IMR-90 (cell line): Measurements from ENCODE around the gene DDX46. TPM values are rescaled to one million over a fixed set of nuclear protein-coding genes. Genes with fewer than 3 reads are reported as not detected.

Source experiments
- ATAC-seq: fragments of 200-7000 bp; cut with Tn5 transposase; 2 replicates; pipeline ENCODE4 v1.9.1; 2020; ENCODE audit warnings: low read depth, mild to moderate bottlenecking, moderate library complexity
- BruUV-seq: library from RNA; stranded (reverse); fragments of 400-500 nt; replicated peaks from 2 replicates; lab custom pipeline; 2021; lab: Mats Ljungman, UMichigan
- CTCF ChIA-PET: fragments of 300-600 bp; formaldehyde crosslinking; extraction: SDS; loops from one replicate; lab custom pipeline; 2021; ENCODE audit warnings: antibody characterized with exemption; lab: Yijun Ruan, JAX
- POLR2A ChIA-PET: fragments of 300-600 bp; sonication (Branson Sonifier 250); formaldehyde crosslinking; loops from one replicate; lab custom pipeline; 2022; ENCODE audit warnings: antibody characterized with exemption; ENCODE audit not compliant: unreplicated experiment; lab: Charles Lee
- DNase-seq: peaks from one replicate; pipeline ENCODE4 v3.0.0; 2013
- H2AFZ ChIP-seq: replicated peaks from 2 replicates; pipeline ENCODE3; 2013; ENCODE audit warnings: low read length, mild to moderate bottlenecking; ENCODE audit not compliant: poor library complexity
- H2AK5ac ChIP-seq: 2 replicates; pipeline ENCODE4 v1.6.1; 2013; ENCODE audit warnings: low read depth, low read length, inconsistent platforms
- H2AK9ac ChIP-seq: replicated peaks from 2 replicates; pipeline ENCODE3; 2013; ENCODE audit warnings: mild to moderate bottlenecking, low read depth, low read length, moderate library complexity; ENCODE audit not compliant: poor library complexity
- H2BK120ac ChIP-seq: 2 replicates; pipeline ENCODE4 v1.6.1; 2013; ENCODE audit warnings: low read depth, low read length, inconsistent platforms
- H2BK15ac ChIP-seq: 3 replicates; pipeline ENCODE4 v1.6.1; 2013; ENCODE audit warnings: low read depth, low read length, inconsistent platforms
- H2BK20ac ChIP-seq: 2 replicates; pipeline ENCODE4 v1.6.1; 2013; ENCODE audit warnings: low read depth, mild to moderate bottlenecking, inconsistent platforms, low read length, moderate library complexity
- H2BK5ac ChIP-seq: 2 replicates; pipeline ENCODE4 v1.6.1; 2013; ENCODE audit warnings: mild to moderate bottlenecking, low read depth, low read length, inconsistent platforms; ENCODE audit not compliant: poor library complexity, severe bottlenecking
- H3K14ac ChIP-seq: replicated peaks from 2 replicates; pipeline ENCODE4 v1.6.1; 2013; ENCODE audit warnings: low read depth, low read length, inconsistent platforms
- H3K18ac ChIP-seq: 2 replicates; pipeline ENCODE4 v1.6.1; 2013; ENCODE audit warnings: low read depth, low read length, control low read depth
- H3K23ac ChIP-seq: 2 replicates; pipeline ENCODE4 v1.6.1; 2013; ENCODE audit warnings: low read depth, low read length, inconsistent platforms
- H3K27ac ChIP-seq: 2 replicates; pipeline ENCODE4 v1.5.1; 2013; ENCODE audit warnings: mild to moderate bottlenecking, control low read depth, low read length; ENCODE audit not compliant: insufficient read depth
- H3K27me3 ChIP-seq: 2 replicates; pipeline ENCODE4 v1.6.1; 2013; ENCODE audit warnings: low read length; ENCODE audit not compliant: control insufficient read depth, insufficient read depth
- H3K36me3 ChIP-seq: 2 replicates; pipeline ENCODE4 v1.6.1; 2013; ENCODE audit warnings: low read length, mixed read lengths; ENCODE audit not compliant: control insufficient read depth, insufficient read depth
- H3K4ac ChIP-seq: 2 replicates; pipeline ENCODE4 v1.6.1; 2013; ENCODE audit warnings: low read depth, low read length, inconsistent platforms
- H3K4me1 ChIP-seq: 2 replicates; pipeline ENCODE4 v1.6.1; 2013; ENCODE audit warnings: low read length, mixed read lengths; ENCODE audit not compliant: control insufficient read depth, insufficient read depth
- H3K4me2 ChIP-seq: 2 replicates; pipeline ENCODE4 v1.6.1; 2013; ENCODE audit warnings: low read depth, mild to moderate bottlenecking, control low read depth, low read length, moderate library complexity
- H3K4me3 ChIP-seq: 2 replicates; pipeline ENCODE4 v1.5.1; 2013; ENCODE audit warnings: low read depth, mild to moderate bottlenecking, control low read depth, low read length, moderate library complexity; ENCODE audit not compliant: insufficient read depth
- H3K56ac ChIP-seq: 2 replicates; pipeline ENCODE4 v1.6.1; 2013; ENCODE audit warnings: low read length, inconsistent platforms; ENCODE audit not compliant: insufficient read depth; ENCODE audit errors: extremely low read depth
- H3K79me1 ChIP-seq, 2 experiments: 2 replicates each; pipeline ENCODE4 v1.6.1; 2013; ENCODE audit warnings: low read length in 2 of 2, inconsistent platforms in 1 of 2, low read depth in 1 of 2
- H3K9ac ChIP-seq: 2 replicates; pipeline ENCODE4 v1.6.1; 2013; ENCODE audit warnings: low read depth, low read length, control low read depth
- H3K9me1 ChIP-seq: 2 replicates; pipeline ENCODE4 v1.6.1; 2013; ENCODE audit warnings: low read length, inconsistent platforms; ENCODE audit not compliant: insufficient read depth
- H3K9me3 ChIP-seq: 2 replicates; pipeline ENCODE4 v1.6.1; 2013; ENCODE audit warnings: low read length; ENCODE audit not compliant: control insufficient read depth, insufficient read depth
- H4K20me1 ChIP-seq: 2 replicates; pipeline ENCODE4 v1.6.1; 2013; ENCODE audit warnings: low read length, inconsistent platforms; ENCODE audit not compliant: insufficient read depth
- H4K5ac ChIP-seq: 2 replicates; pipeline ENCODE4 v1.6.1; 2013; ENCODE audit warnings: mild to moderate bottlenecking, low read depth, low read length, control low read depth
- H4K8ac ChIP-seq, 2 experiments: 2 replicates each; pipeline ENCODE4 v1.6.1; 2013; ENCODE audit warnings: low read depth in 2 of 2, low read length in 2 of 2, control low read depth in 1 of 2, inconsistent platforms in 1 of 2
- H4K91ac ChIP-seq: 2 replicates; pipeline ENCODE4 v1.6.1; 2013; ENCODE audit warnings: low read depth, low read length, inconsistent platforms; ENCODE audit not compliant: insufficient read depth
- BHLHE40 ChIP-seq: fragments of 150-350 bp; IDR thresholded peaks from 2 replicates; pipeline ENCODE4 v1.6.1; 2016; ENCODE audit warnings: mild to moderate bottlenecking, low read depth, low read length
- CEBPB ChIP-seq: IDR thresholded peaks from 2 replicates; pipeline ENCODE4 v1.6.1; 2012; ENCODE audit warnings: low read depth, low read length, improper control_type of control experiment
- CHD1 ChIP-seq: IDR thresholded peaks from 2 replicates; pipeline ENCODE4 v1.6.1; 2012; ENCODE audit warnings: low read depth, low read length, improper control_type of control experiment
- CTCF ChIP-seq: conservative IDR thresholded peaks from 2 replicates; pipeline ENCODE4 v1.5.1; 2012; ENCODE audit warnings: mild to moderate bottlenecking, low read depth, low read length, improper control_type of control experiment
- ELK1 ChIP-seq: fragments of 150-350 bp; IDR thresholded peaks from 2 replicates; pipeline ENCODE4 v1.6.1; 2016; ENCODE audit warnings: low read depth, mild to moderate bottlenecking, low read length, moderate library complexity, borderline replicate concordance
- MAFK ChIP-seq: IDR thresholded peaks from 2 replicates; pipeline ENCODE4 v1.6.1; 2012; ENCODE audit warnings: low read depth, low read length, improper control_type of control experiment
- MAZ ChIP-seq: IDR thresholded peaks from 2 replicates; pipeline ENCODE4 v1.6.1; 2012; ENCODE audit warnings: low read depth, mild to moderate bottlenecking, low read length, improper control_type of control experiment, moderate library complexity, borderline replicate concordance
- MXI1 ChIP-seq: IDR thresholded peaks from 2 replicates; pipeline ENCODE4 v1.6.1; 2012; ENCODE audit warnings: low read depth, mild to moderate bottlenecking, low read length, moderate library complexity, borderline replicate concordance
- NFE2L2 ChIP-seq: fragments of 150-350 bp; IDR thresholded peaks from 2 replicates; pipeline ENCODE4 v1.6.1; 2016; ENCODE audit warnings: low read depth, mild to moderate bottlenecking, low read length
- POLR2A ChIP-seq: IDR thresholded peaks from 2 replicates; pipeline ENCODE4 v1.6.1; 2012; ENCODE audit warnings: mild to moderate bottlenecking, low read depth, low read length
- RAD21 ChIP-seq: IDR thresholded peaks from 2 replicates; pipeline ENCODE4 v1.6.1; 2012; ENCODE audit warnings: low read length, improper control_type of control experiment
- RFX5 ChIP-seq: IDR thresholded peaks from 2 replicates; pipeline ENCODE4 v1.8.0; 2012; ENCODE audit warnings: low read depth, mild to moderate bottlenecking, low read length, moderate library complexity
- SMC3 ChIP-seq: fragments of 150-350 bp; IDR thresholded peaks from 2 replicates; pipeline ENCODE4 v1.6.1; 2016; ENCODE audit warnings: low read depth, mild to moderate bottlenecking, antibody characterized with exemption, low read length, moderate library complexity
- WGBS, 2 experiments: methylation state at CpG; one replicate each; pipeline versions ENCODE4 v1.1.5 to v1.1.7; 2013; ENCODE audit warnings: missing lambda C conversion rate in 2 of 2; ENCODE audit not compliant: insufficient read length in 1 of 2; ENCODE audit errors: extremely low coverage in 2 of 2; 5-methylcytosine and 5-hydroxymethylcytosine counted together
- dilution Hi-C: fragments of 300-500 bp; cut with HindIII; formaldehyde crosslinking; loops from one replicate; pipeline ENCODE4 v1.14.3; 2018; ENCODE audit warnings: low sequenced_read_pairs; ENCODE audit not compliant: unreplicated experiment
- in situ Hi-C: fragments of 300-500 bp; cut with MboI; formaldehyde crosslinking; loops from 3 replicates; pipeline ENCODE4 v1.14.3; 2019; ENCODE audit warnings: low sequenced_read_pairs, inconsistent platforms, mixed read lengths
- intact Hi-C: fragments of 100-400 bp; cut with micrococcal nuclease; formaldehyde crosslinking; loops from 2 replicates; pipeline ENCODE4 v1.10.0; 2022
- polyA plus RNA-seq, 3 experiments: library from polyadenylated mRNA; depleted of rRNA; stranded (reverse); fragments of >200 nt; gene quantifications; 2 replicates each; pipeline ENCODE4 v1.2.3, GENCODE V29; 2012; ENCODE audit warnings: low replicate concordance in 1 of 3
- total RNA-seq: library from RNA; depleted of rRNA; stranded (reverse); fragments of >200 nt; gene quantifications from 2 replicates; pipeline ENCODE4 v1.2.3, GENCODE V29; 2012

DDX46 gene
- total and polyA plus RNA-seq, 2 of the 4 experiments (the other 2 are of a cell fraction): 22.5 to 26.0 TPM

GRCh38 chr5:134846641-134846960 is 88.0 kb downstream of the DDX46 start:
- Histone ChIP-seq H3K27me3 (no peaks in the 10 kb centered on the region), H3K56ac (peak overlapping the region; percentile 94), H3K9ac (peak overlapping the region; percentile 99), H2BK15ac (peak overlapping the region; percentile 16; the same call in 1 of the 3 replicates), H3K14ac (peak overlapping the region; percentile 97), H4K20me1 (peaks cover 27% of the 10 kb centered on the region; the same call in 1 of the 2 replicates), H3K36me3 (peaks cover 9% of the 10 kb centered on the region), H3K23ac (peak overlapping the region; percentile 98), H3K4me3 (peak overlapping the region; percentile 98), H2AK5ac (peak overlapping the region; percentile 79), H3K79me1 (peaks cover 0 to 56% of the 10 kb centered on the region in 2 experiments; a peak in 3 of 4 replicates), H3K4ac (peak overlapping the region; percentile 95), H2AFZ (peak overlapping the region; percentile 94), H3K9me1 (peaks cover 8% of the 10 kb centered on the region; the same call in 1 of the 2 replicates), H4K91ac (peak overlapping the region; percentile 73), H3K4me1 (peaks cover 18% of the 10 kb centered on the region), H3K27ac (peak overlapping the region; percentile 89), H4K5ac (peak overlapping the region; percentile 81), H2BK120ac (peak overlapping the region; percentile 22; the same call in 1 of the 2 replicates), H4K8ac (peak overlapping the region; percentile 15 to 96), H2BK20ac (no peak overlapping the region), H3K4me2 (peak overlapping the region; percentile 95), H2AK9ac (peak overlapping the region; percentile 84), H3K18ac (peak overlapping the region; percentile 82), H3K9me3 (no peaks in the 10 kb centered on the region), H2BK5ac (peak overlapping the region; percentile 84)
- POLR2A ChIA-PET: interaction anchor here (0.5 to 0.6 kb wide), 2 partner anchors 15 to 16 kb away, joined by 3 to 4 read pairs; no protein-coding TSS in a partner anchor
- dilution Hi-C loops: no loop called here
- CTCF ChIA-PET: no interaction called here
- intact Hi-C loops: no loop called here
- TF ChIP-seq CHD1 (no peak), RFX5 (no peak), ELK1 (no peak), MXI1 (no peak), CEBPB (no peak), CTCF (no peak), POLR2A (no peak), MAFK (no peak), SMC3 (no peak), MAZ (no peak), BHLHE40 (no peak), RAD21 (no peak), NFE2L2 (no peak)
- DNase-seq: no peak
- peak; percentile 1; the same call in 1 of the 2 replicates for ATAC-seq
- BruUV-seq: TSS peak; percentile 30
- in situ Hi-C loops: no loop called here
- WGBS, 2 experiments: no CpG with 5 or more reads among the region's 11 CpGs
